Fibroblast of skin of scalp (primary cell): ENCODE measurements around the gene PRPSAP1. TPM values are rescaled to one million over a fixed set of nuclear protein-coding genes. Genes with fewer than 3 reads are reported as not detected.

Experiments
- DNase-seq: peaks from one replicate; pipeline ENCODE4 v3.0.0-alpha.2; 2013
- polyA plus RNA-seq, 2 experiments: library from polyadenylated mRNA; unstranded; fragments of 120-200 nt; gene quantifications; one replicate each; pipeline ENCODE4 v1.2.1, GENCODE V29; 2013; ENCODE audit not compliant: insufficient read length in 2 of 2

PRPSAP1 gene, protein sequence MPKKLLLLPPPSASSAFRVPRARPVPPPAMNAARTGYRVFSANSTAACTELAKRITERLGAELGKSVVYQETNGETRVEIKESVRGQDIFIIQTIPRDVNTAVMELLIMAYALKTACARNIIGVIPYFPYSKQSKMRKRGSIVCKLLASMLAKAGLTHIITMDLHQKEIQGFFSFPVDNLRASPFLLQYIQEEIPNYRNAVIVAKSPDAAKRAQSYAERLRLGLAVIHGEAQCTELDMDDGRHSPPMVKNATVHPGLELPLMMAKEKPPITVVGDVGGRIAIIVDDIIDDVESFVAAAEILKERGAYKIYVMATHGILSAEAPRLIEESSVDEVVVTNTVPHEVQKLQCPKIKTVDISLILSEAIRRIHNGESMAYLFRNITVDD
- polyA plus RNA-seq (2013, experiment 1 of 2; ENCODE audit: insufficient read length): 58.7 TPM
- 61.2 TPM for polyA plus RNA-seq (2013, experiment 2 of 2; ENCODE audit: insufficient read length)

DNA sequence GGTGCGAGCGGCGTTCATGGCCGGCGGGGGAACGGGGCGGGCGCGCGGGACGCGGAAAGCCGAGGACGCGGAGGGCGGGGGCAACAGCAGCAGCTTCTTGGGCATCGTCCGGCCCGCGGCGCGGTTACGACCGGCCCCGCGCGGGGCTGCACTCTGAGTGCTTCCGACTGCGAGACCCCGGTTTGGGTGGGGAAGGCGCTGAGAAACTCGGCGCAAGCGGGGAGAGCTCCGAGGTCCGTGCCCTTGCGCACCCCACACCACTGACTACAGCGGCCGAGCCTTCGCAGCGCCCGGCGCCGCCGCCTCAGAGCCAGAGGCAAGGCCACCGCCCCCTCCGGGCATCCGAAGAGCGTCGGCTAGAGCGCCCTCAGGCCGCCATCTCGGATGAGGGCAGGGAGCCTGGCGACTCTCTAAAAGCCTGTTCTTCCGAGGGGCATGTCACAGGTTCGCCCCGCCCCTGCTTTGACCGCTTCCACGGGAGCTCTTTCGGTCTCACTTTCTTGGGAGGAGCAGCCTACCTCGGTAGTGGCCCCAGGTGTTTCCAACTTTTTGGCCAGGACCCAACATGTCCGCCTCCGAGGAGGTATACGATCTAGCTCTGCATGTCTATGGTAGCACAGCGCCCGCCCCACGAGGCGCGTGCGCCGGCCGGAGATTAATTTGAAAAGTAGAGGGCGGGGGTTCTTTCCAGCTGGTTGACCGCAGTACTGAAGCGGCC lies at the start of gene PRPSAP1:
TSS of gene PRPSAP1 (minus strand) at position 318 of the 718 bp plus-strand sequence. CDS start at position 105, 213 bp downstream.
- peak; percentile 92 for DNase-seq

GRCh38 chr17:76402711-76403110 lies 49.0 kb upstream of the PRPSAP1 start:
- DNase-seq: no peak

DNA sequence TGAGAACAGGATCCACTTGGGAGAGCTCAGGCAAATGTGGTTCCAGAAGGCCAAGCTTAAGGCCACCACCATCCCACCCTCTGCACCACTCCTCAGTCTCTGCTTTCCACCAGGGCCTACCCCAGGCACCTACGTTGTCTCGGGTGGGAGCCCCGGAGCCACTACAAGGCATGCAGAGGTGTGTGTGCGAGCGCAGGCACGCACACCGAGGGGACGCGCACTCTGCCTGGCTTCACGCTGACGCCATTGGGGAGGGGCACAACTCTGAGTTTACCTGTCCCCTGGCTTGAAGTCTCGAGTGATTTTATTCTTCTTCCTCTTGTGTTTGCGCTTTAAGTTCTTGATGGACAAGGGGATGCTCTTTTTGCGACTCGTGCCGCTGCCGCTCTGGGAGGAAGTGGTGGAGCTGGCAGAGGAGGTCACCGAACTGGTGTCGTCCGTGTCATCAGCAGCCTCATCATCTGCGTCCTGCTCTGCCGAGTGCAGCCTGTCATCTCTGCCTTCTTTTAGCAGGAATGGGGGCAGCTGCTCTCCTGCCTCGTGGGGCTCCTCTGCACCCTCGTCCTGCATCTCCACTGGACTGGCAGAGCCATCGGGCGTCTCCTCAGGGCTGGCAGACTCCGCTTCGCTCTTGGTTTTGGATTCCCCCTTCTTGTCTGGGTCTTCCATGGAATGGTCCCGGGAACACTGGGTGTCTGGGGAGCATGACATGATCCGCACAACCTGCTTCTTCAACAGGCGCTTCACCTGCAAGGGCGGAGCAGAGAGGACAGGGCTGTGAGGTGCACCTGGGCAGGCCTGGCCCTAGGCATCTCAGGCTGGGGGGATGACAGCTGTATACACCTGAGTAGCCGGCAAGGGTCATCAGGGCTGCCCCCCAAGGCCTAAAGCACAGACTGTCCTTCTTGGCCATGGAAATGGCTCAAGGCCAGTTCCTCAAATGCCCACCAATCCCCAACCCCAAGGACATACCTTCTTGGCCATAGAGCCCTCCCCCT lies 45.8 kb upstream of the PRPSAP1 start:
- DNase-seq: no peak

- DNase-seq: no peak
These were observed 44.9 kb upstream of the PRPSAP1 start for GRCh38 chr17:76398523-76399174.

DNA sequence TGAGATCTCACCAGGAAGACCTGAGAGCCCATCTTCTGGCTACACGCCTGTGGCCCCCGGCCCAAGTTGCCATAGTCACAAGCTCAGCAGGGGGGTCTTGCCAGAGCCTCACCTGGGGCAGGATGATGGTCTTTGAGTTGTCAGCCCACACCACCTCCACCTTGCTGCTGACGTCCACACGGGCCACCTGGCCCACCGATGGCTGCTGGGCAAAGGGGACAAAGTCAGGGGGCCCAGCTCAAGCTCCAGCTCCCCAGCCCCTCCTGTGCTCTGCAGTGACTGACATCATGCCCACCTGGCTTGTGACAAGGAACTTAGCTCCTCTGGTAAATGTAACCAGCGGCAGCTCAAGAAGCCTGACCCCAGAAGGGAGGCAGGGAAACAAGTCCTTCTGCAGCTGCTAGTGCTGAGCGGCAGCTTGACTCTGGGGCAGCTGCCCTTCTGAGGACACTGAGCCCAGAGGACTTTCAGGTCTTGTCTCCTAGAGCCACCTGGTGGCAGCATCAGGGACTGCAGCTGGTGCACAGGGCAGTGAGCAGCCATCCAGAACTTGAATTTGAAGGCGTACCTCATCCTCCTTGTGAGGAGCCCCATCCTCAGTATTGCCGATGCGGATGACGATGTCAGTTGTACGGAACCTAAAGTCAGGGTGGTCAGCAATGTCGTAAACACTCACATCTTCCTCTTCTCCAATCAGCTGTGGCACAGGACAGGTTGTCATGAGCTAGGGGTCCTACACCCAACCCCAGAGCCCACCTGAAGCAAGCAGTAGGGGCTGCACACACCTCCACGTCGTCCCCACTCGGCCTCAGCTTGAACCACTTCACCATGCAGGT lies 44.2 kb upstream of the PRPSAP1 start:
- peak; percentile 83 for DNase-seq

- no peak for DNase-seq
These were observed 43.5 kb upstream of the PRPSAP1 start for GRCh38 chr17:76397184-76397583.

DNA sequence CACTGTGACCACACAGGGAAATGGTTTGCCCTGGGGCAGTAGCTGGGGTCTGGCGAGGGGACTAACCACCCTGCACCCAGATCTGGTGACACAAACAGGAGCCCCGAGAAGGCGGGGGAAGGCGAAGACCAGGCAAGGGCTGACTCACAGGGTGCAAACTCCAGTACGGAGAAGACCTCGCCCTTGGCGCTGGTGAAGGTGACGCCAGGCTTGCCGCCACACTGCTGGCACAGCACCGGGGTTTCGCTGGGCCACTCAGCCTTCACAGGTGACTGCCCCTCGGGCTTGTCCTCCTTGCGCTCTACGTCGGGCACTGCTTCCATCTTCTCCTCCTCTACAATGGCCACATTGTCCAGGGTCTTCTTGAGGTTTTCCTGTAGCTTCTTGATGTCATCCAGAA lies 42.3 kb upstream of the PRPSAP1 start:
- DNase-seq: no peak

- no peak for DNase-seq
These were observed 40.5 kb upstream of the PRPSAP1 start for GRCh38 chr17:76394166-76394565.

GRCh38 chr17:76391200-76391715 lies 37.5 kb upstream of the PRPSAP1 start:
- no peak for DNase-seq

GRCh38 chr17:76390003-76390421 lies 36.3 kb upstream of the PRPSAP1 start:
- no peak for DNase-seq

DNA sequence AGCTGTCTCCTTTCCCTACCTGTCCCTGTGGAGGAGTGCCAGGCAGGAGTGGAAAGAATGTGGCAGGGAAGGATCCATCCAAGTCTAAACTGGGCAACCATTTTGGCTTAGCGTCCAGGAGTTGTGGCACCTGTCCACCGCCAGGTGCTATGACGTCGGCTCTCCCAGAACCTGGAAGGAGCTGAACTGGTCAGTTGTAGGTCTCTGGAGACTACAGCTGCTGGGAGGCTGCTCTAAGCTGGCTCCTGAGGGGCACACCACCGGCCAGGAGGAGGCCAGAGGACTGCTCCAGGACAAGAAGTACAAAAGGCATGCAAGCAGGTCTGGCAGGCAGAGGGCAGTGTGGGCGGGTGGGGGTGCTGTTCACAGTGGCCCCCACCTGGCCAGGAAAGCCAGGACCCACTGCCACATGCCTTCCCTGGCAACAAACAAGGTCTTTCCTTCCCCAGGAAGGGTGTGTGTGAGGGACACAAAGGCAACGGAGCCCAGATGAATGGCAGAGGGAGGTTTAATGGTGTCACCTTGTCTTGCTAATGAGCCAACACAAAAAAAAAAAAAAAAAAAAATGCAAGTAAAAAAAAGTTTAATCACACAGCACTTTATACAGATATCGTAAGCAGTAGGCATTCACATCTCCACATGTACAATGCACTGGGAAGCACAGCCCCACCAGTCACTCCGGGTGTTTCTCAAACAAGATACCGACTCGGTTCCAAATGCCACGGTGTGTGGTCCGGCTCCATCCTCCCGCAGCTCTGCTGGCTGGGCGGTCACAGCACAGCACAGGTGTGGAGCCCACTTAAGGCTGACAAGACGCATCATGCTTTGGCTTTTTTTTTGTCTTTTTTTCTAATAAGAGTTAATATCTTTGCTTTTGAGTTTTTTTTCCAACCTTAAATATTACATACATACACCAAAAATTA lies 35.5 kb upstream of the PRPSAP1 start:
- DNase-seq: no peak

DNA sequence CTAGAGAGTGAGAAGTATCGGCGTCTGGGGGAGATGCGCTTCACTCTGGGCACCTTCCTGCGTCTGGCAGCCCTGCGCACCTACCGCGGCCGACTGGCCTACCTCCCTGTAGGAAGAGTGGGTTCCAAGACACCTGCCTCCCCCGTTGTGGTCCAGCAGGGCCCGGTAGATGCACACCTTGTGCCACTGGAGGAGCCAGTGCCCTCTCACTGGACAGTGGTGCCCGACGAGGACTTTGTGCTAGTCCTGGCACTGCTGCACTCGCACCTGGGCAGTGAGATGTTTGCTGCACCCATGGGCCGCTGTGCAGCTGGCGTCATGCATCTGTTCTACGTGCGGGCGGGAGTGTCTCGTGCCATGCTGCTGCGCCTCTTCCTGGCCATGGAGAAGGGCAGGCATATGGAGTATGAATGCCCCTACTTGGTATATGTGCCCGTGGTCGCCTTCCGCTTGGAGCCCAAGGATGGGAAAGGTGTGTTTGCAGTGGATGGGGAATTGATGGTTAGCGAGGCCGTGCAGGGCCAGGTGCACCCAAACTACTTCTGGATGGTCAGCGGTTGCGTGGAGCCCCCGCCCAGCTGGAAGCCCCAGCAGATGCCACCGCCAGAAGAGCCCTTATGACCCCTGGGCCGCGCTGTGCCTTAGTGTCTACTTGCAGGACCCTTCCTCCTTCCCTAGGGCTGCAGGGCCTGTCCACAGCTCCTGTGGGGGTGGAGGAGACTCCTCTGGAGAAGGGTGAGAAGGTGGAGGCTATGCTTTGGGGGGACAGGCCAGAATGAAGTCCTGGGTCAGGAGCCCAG lies 33.5 kb upstream of the PRPSAP1 start:
- no peak for DNase-seq

- peak; percentile 85 for DNase-seq
These were observed 32.4 kb upstream of the PRPSAP1 start for GRCh38 chr17:76385892-76386786.

DNA sequence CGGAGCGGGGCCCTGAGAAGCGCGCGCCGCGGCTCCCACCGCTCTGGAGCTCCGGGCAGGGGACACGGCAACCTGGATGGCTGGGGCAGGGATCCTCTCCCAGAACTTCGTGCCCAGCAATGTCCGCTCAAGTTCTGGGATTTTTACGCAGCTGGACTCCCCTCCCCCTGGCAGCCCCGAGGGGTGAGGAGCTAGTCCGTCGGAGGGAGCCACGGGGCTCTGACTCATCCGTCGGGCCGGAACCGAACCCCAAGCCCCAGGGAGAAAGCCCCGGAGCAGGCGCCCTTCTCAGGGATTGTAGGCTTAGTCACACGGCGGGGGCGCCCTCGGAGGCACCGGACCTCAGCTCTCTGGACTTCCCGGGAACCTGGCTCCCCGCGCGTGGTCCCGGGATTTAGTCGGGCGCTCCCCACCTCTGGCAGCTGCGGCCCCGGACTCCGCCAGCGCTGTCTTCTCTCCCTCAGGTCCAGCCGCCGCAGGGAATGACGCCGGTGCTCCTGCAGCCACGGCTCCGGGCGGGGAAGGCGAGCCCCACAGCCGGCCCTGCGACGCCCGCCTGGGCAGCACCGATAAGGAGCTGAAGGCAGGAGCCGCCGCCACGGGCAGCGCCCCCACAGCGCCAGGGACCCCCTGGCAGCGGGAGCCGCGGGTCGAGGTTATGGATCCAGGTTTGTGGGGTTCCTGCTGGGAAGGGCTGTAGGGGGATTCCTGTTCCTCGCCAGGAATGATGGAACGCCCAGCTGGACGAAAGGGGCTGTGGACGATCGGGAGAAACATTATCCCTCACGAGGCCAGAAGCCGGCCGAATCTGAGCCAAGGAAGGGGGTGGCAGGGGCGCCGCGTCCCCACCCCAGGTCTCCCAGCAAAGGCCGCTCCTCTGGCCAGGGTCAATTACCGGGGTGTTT lies 31.5 kb upstream of the PRPSAP1 start:
- peak; percentile 66 for DNase-seq

GRCh38 chr17:76384222-76384986 lies 30.7 kb upstream of the PRPSAP1 start, which contains the start of gene SPHK1:
Gene SPHK1 (plus strand): TSS chr17:76384609. CDS start chr17:76385645, 1,036 bp downstream.
- peak; percentile 92 for DNase-seq
